Tongue (tissue), 2 donors: ENCODE results near the gene GPC3. TPM values are rescaled to one million over a fixed set of nuclear protein-coding genes. Genes with fewer than 3 reads are reported as not detected.
A peak's percentile ranks its signal among the peaks of the same experiment; 100 is the strongest.
"Not testable (repeated sequence)": the region's sequence is repeated elsewhere in the genome, so short reads cannot be mapped to it uniquely, and the experiment has no call there.

ENCODE experiments used
- DNase-seq: peaks from one replicate; pipeline ENCODE4 v3.0.0-alpha.2; 2015
- total RNA-seq: library from RNA; depleted of rRNA; stranded (reverse); fragments of >200 nt; gene quantifications from one replicate; pipeline ENCODE4 v1.2.3, GENCODE V29; 2014

GPC3 gene
- total RNA-seq, 1 donor from 2014 or later: 220 TPM

GRCh38 chrX:133995759-133996158 is 10.4 kb upstream of the GPC3 start:
- no peak for DNase-seq

GRCh38 chrX:133994576-133994975 is 9.2 kb upstream of the GPC3 start:
- DNase-seq: no peak

- no peak for DNase-seq
These were observed 7.5 kb upstream of the GPC3 start for GRCh38 chrX:133992882-133993281.

- DNase-seq: no peak
These were observed 6.4 kb upstream of the GPC3 start for GRCh38 chrX:133991814-133992213.

GRCh38 chrX:133991057-133991456 is 5.7 kb upstream of the GPC3 start:
- not testable (repeated sequence) for DNase-seq

- no peak for DNase-seq
These were observed 4.6 kb upstream of the GPC3 start for GRCh38 chrX:133989993-133990392.

- DNase-seq: peak; percentile 12
These were observed 4.1 kb upstream of the GPC3 start for GRCh38 chrX:133989490-133989889.

GRCh38 chrX:133988010-133988409 is 2.6 kb upstream of the GPC3 start:
- DNase-seq: no peak

- no peak for DNase-seq
These were observed 1.8 kb upstream of the GPC3 start for GRCh38 chrX:133987188-133987587.

- DNase-seq: no peak
These were observed 731 bp upstream of the GPC3 start for GRCh38 chrX:133985967-133986683.

- DNase-seq: peak; percentile 2
These were observed 584 bp downstream of the GPC3 start for GRCh38 chrX:133984857-133985163.

GRCh38 chrX:133983974-133984845 is 1.2 kb downstream of the GPC3 start:
- peak; percentile 11 for DNase-seq

GRCh38 chrX:133983256-133983973 is 2.0 kb downstream of the GPC3 start:
- DNase-seq: peak; percentile 45

GRCh38 chrX:133981924-133982323 is 3.5 kb downstream of the GPC3 start:
- peak; percentile 57 for DNase-seq

GRCh38 chrX:133980832-133981588 is 4.4 kb downstream of the GPC3 start:
- no peak for DNase-seq

- DNase-seq: peak; percentile 47
These were observed 5.0 kb downstream of the GPC3 start for GRCh38 chrX:133980406-133980805.

- peak; percentile 18 for DNase-seq
These were observed 5.7 kb downstream of the GPC3 start for GRCh38 chrX:133979641-133980230.

GRCh38 chrX:133973704-133974103 is 11.7 kb downstream of the GPC3 start:
- DNase-seq: no peak

- no peak for DNase-seq
These were observed 12.5 kb downstream of the GPC3 start for GRCh38 chrX:133972916-133973315.

GRCh38 chrX:133971586-133971985 is 13.8 kb downstream of the GPC3 start:
- DNase-seq: no peak

GRCh38 chrX:133970076-133970475 is 15.3 kb downstream of the GPC3 start:
- no peak for DNase-seq

- DNase-seq: no peak
These were observed 16.2 kb downstream of the GPC3 start for GRCh38 chrX:133969191-133969590.
